KOPT-K1 (cell line): Measurements from ENCODE around the gene KRTAP19-6.
"Not testable (repeated sequence)": the region's sequence is repeated elsewhere in the genome, so short reads cannot be mapped to it uniquely, and the experiment has no call there.

Source experiments
- H3K27ac ChIP-seq: fragments of 200-600 bp; sonication (generic); 2 replicates; pipeline ENCODE4 v1.5.1; 2016; ENCODE audit warnings: antibody characterized with exemption, mild to moderate bottlenecking, low read depth, low read length; ENCODE audit not compliant: poor library complexity, severe bottlenecking
- H3K36me3 ChIP-seq: fragments of 200-600 bp; sonication (generic); 2 replicates; pipeline ENCODE4 v1.5.1; 2017; ENCODE audit warnings: antibody characterized with exemption, mild to moderate bottlenecking, low read length, moderate library complexity; ENCODE audit not compliant: insufficient read depth
- H3K9me3 ChIP-seq: fragments of 200-600 bp; sonication (generic); 2 replicates; pipeline ENCODE4 v1.5.1; 2017; ENCODE audit warnings: antibody characterized with exemption, low read length, mild to moderate bottlenecking; ENCODE audit not compliant: insufficient read depth, poor library complexity, severe bottlenecking

The KRTAP19-6 gene, protein sequence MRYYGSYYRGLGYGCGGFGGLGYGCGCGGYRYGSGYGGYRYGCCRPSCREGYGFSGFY

GRCh38 chr21:30541764-30542163 lies at the start of gene KRTAP19-6:
Gene KRTAP19-6, minus strand, starts transcription at chr21:30541864. Its CDS starts 31 bp downstream, at chr21:30541833.
- H3K27ac ChIP-seq: no peak within 1 kb of the TSS
- H3K36me3 ChIP-seq: no peaks in the 10 kb centered on the region
- H3K9me3 ChIP-seq: no peaks in the 10 kb centered on the region

DNA sequence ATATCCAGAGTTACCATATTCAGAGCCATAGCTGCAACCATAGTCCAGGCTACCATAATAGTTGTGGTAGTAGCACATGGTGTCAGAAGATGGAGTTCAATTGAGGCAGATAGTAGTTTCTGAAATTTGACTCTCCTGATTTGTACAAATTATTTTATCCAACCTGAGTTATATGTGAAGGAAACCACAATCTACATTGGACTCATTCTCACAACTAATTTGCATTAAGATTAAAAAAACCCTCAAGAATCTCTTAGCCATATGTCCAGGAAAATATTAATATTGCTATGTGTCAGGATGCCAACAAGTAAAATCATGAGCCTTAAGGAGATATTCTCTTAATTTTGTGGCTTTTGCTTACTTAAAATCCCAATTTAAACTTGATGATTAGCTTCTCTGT lies 48.6 kb upstream of the KRTAP19-6 start, which contains the start of gene KRTAP22-2:
TSS of gene KRTAP22-2 (minus strand) at position 101 of the 400 bp plus-strand sequence.
- H3K9me3 ChIP-seq: no peaks in the 10 kb centered on the region
- H3K36me3 ChIP-seq: no peaks in the 10 kb centered on the region
- H3K27ac ChIP-seq: no peak within 1 kb of the TSS

GRCh38 chr21:30582870-30583269 lies 41.2 kb upstream of the KRTAP19-6 start:
- H3K27ac ChIP-seq: no peak overlapping the region
- no peaks in the 10 kb centered on the region for H3K36me3 ChIP-seq
- H3K9me3 ChIP-seq: no peaks in the 10 kb centered on the region

DNA sequence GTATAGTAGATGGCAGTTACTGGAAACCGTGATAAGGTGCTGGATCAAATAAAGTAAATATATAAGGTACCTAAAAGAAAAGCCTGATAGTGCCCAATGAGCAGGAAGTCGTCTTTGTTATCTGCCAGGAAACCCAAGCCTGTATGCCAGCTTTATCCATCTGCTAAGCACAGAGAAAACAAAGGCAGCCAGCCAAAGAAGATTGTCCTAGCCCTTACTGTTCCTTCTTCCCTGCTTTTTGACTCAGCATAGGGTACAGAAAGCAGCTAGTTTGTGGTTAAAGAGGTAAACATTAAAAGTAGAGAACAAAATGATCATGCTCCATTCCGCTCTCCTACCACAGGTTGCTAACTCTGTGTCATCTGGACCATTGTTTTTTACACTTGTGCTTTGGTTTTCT lies 38.5 kb upstream of the KRTAP19-6 start:
- Histone ChIP-seq H3K36me3 (no peaks in the 10 kb centered on the region), H3K9me3 (no peaks in the 10 kb centered on the region), H3K27ac (no peak overlapping the region)

- Histone ChIP-seq H3K36me3 (no peaks in the 10 kb centered on the region), H3K27ac (no peak overlapping the region), H3K9me3 (no peaks in the 10 kb centered on the region)
Measured at GRCh38 chr21:30579346-30579745, 37.7 kb upstream of the KRTAP19-6 start.

- no peaks in the 10 kb centered on the region for H3K9me3 ChIP-seq
- no peak overlapping the region for H3K27ac ChIP-seq
- no peaks in the 10 kb centered on the region for H3K36me3 ChIP-seq
Measured at GRCh38 chr21:30577766-30578165, 36.1 kb upstream of the KRTAP19-6 start.

DNA sequence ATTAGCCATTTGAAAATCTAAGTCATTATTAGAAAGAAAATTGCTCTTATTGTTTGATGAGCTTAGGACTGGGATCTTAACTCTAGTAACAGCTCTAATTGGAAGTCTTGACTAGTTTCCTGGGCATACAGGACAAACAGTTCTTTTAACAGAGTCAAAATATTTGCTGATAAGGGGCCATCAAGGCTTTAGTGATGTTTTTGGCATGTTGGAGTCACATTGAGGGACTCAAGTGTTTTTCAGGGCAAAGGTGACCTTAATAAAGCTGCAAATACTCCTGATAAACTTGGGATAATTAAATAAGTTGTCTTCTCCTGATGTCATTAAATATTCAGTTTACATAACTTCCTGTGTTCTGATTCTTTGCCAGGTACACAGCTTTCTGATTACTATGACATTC lies 26.0 kb upstream of the KRTAP19-6 start:
- no peak overlapping the region for H3K27ac ChIP-seq
- no peaks in the 10 kb centered on the region for H3K9me3 ChIP-seq

GRCh38 chr21:30563630-30564029 lies 22.0 kb upstream of the KRTAP19-6 start:
- Histone ChIP-seq H3K36me3 (no peaks in the 10 kb centered on the region), H3K9me3 (no peaks in the 10 kb centered on the region), H3K27ac (no peak overlapping the region)

More for the DNA sequence above, 26.0 kb upstream of the KRTAP19-6 start:
- no peaks in the 10 kb centered on the region for H3K36me3 ChIP-seq

DNA sequence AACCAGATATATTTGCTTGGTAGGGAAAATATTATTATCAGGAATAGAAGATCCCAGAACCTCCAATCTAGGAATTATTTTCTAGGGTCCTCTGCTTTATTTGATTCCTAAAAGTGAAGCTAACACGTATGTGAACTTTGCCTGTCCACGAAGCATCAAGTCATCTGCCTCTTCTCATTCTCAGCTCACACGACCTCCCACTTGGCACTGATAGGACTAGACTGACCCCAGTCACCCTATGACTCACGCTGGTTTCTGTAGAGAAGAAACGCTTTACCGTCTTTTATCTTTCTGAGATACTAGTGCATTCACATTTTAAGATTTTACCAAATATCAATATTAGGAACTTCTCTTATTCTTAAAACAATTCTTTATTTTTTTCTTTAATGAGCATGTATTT lies 21.4 kb upstream of the KRTAP19-6 start:
- Histone ChIP-seq H3K36me3 (no peaks in the 10 kb centered on the region), H3K9me3 (no peaks in the 10 kb centered on the region), H3K27ac (no peak overlapping the region)

GRCh38 chr21:30561957-30562356 lies 20.3 kb upstream of the KRTAP19-6 start:
- no peaks in the 10 kb centered on the region for H3K9me3 ChIP-seq
- H3K36me3 ChIP-seq: no peaks in the 10 kb centered on the region
- H3K27ac ChIP-seq: no peak overlapping the region

GRCh38 chr21:30561264-30561895 lies 19.7 kb upstream of the KRTAP19-6 start, which contains the start of gene KRTAP19-7:
Gene KRTAP19-7, minus strand, starts transcription at chr21:30561314. Its CDS starts 25 bp downstream, at chr21:30561289.
- Histone ChIP-seq H3K36me3 (no peaks in the 10 kb centered on the region), H3K9me3 (no peaks in the 10 kb centered on the region), H3K27ac (no peak within 1 kb of the TSS)

DNA sequence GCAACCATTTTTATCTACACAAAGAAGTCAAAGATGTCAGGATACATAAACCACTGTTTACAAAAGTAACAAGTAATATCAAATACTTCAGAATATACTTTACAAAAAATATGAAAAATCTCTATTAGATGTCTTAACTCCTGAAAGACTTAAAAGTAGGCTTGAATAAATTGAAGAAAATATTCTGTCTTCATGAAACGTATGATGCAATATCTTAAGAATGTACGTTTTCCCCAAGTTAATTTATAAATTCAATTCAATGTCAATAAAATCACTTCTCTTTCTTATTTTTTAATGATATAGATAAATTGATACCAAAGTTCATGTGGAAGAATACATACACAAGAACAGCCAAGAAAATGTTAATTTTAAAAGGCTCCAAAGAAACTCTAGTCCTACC lies 13.4 kb upstream of the KRTAP19-6 start:
- Histone ChIP-seq H3K36me3 (no peaks in the 10 kb centered on the region), H3K27ac (no peak overlapping the region), H3K9me3 (peaks cover 5% of the 10 kb centered on the region)

DNA sequence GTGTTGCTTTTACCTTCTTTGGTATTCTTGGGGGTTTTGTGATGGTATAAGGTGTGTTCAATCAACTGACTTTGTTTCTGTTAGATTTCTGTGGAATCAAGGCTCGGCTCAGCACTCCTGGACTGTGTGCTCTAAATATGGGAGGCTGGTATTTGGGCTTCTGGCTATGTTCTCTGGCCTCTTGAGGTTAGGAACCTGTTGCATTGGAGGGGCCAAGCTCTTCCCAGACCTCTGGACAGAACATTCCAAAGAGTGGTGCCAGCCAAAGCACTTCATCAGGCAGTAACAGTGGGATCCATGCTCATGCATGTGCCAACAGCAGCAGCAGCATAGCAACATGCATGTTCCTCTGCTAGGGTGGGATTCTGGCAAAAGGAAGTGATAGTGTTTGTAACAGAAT lies 11.1 kb upstream of the KRTAP19-6 start:
- no peaks in the 10 kb centered on the region for H3K36me3 ChIP-seq
- H3K27ac ChIP-seq: no peak overlapping the region
- H3K9me3 ChIP-seq: peaks cover 5% of the 10 kb centered on the region

GRCh38 chr21:30518876-30519275 lies 22.8 kb downstream of the KRTAP19-6 start:
- Histone ChIP-seq H3K27ac (no peak overlapping the region), H3K36me3 (no peaks in the 10 kb centered on the region), H3K9me3 (no peaks in the 10 kb centered on the region)

GRCh38 chr21:30515681-30516080 lies 26.0 kb downstream of the KRTAP19-6 start:
- Histone ChIP-seq H3K36me3 (no peaks in the 10 kb centered on the region), H3K27ac (no peak overlapping the region), H3K9me3 (no peaks in the 10 kb centered on the region)

DNA sequence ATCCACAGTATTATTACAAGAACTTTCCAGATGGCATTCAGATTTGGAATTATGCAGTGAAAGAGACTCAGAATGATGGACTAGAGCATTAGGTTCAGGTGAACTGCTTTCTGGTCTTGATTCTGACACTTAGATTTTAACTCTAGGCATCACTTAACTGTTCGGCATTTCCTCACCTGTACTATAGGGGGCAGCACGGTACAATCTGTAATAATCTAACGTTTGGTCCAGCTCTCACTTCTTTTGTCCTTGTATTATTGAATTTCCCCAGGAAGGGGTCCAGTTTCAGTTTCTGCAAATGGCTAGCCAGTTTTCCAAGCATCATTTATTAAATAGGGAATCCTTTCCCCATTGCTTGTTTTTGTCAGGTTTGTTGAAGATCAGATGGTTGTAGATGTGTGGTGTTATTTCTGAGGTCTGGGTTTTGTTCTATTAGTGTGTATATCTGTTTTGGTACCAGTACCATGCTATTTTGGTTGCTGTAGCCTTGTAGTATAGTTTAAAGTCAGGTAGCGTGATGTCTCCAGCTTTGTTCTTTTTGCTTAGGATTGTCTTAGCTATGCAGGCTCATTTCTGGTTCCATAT lies 36.0 kb downstream of the KRTAP19-6 start:
- not testable (repeated sequence) for H3K36me3 ChIP-seq, H3K27ac ChIP-seq, H3K9me3 ChIP-seq
